HepG2 (cell line): Measurements from ENCODE around the gene ZNF276. TPM values are rescaled to one million over a fixed set of nuclear protein-coding genes. Genes with fewer than 3 reads are reported as not detected.
A peak's percentile ranks its signal among the peaks of the same experiment; 100 is the strongest.

ENCODE experiments used
- ATF7 ChIP-seq, 2 experiments: fragments of 450-650 bp in 1 of 2; sonication (generic) in 1 of 2; formaldehyde crosslinking in 1 of 2; IDR thresholded peaks; 2 replicates each; pipeline versions ENCODE4 v1.4.0 to v1.6.1; 2016 to 2020; ENCODE audit warnings: antibody characterized with exemption in 1 of 2, mild to moderate bottlenecking in 1 of 2, missing genetic modification reagents in 1 of 2
- FOXO1 ChIP-seq: sonication (generic); formaldehyde crosslinking; IDR thresholded peaks from 2 replicates; pipeline ENCODE4 v1.4.0; 2020; ENCODE audit warnings: missing genetic modification reagents
- HDAC6 ChIP-seq: fragments of 200-600 bp; sonication (generic); IDR thresholded peaks from 2 replicates; pipeline ENCODE4 v1.7.0; 2017; ENCODE audit warnings: mild to moderate bottlenecking, antibody characterized with exemption, low read length, low read depth
- HOXA5 ChIP-seq: sonication (generic); formaldehyde crosslinking; IDR thresholded peaks from 2 replicates; pipeline ENCODE4 v1.4.0; 2020; ENCODE audit warnings: missing genetic modification reagents
- JUNB ChIP-seq: sonication (generic); formaldehyde crosslinking; IDR thresholded peaks from 2 replicates; pipeline ENCODE4 v1.8.0; 2022; ENCODE audit warnings: missing genetic modification reagents, mild to moderate bottlenecking, borderline replicate concordance
- MIER2 ChIP-seq: IDR thresholded peaks from 2 replicates; pipeline ENCODE4 v1.6.1; 2016; ENCODE audit warnings: missing biosample characterization, missing genetic modification reagents
- MXI1 ChIP-seq: IDR thresholded peaks from 3 replicates; pipeline ENCODE4 v1.6.1; 2012; ENCODE audit warnings: low read depth, low read length, inconsistent platforms, borderline replicate concordance
- ONECUT2 ChIP-seq: sonication (generic); formaldehyde crosslinking; IDR thresholded peaks from 2 replicates; pipeline ENCODE4 v1.4.0; 2020; ENCODE audit warnings: missing genetic modification reagents
- PCBP2 ChIP-seq: fragments of 200-400 bp; formaldehyde crosslinking; optimal IDR thresholded peaks from 2 replicates; pipeline ENCODE3; 2018; ENCODE audit warnings: low read length, low read depth; ENCODE audit not compliant: poor library complexity, severe bottlenecking
- RBM39 ChIP-seq: fragments of 200-400 bp; formaldehyde crosslinking; IDR thresholded peaks from one replicate; pipeline ENCODE4 v1.6.1; 2018; ENCODE audit warnings: antibody characterized with exemption, mild to moderate bottlenecking, low read depth, low read length; ENCODE audit not compliant: poor library complexity, severe bottlenecking
- REXO4 ChIP-seq: sonication (generic); formaldehyde crosslinking; IDR thresholded peaks from 2 replicates; pipeline ENCODE4 v1.8.0; 2022; ENCODE audit warnings: missing genetic modification reagents, mild to moderate bottlenecking, borderline replicate concordance
- SMAD3 ChIP-seq: sonication (generic); formaldehyde crosslinking; IDR thresholded peaks from 2 replicates; pipeline ENCODE4 v1.4.0; 2020; ENCODE audit warnings: missing genetic modification reagents
- SOX5 ChIP-seq: IDR thresholded peaks from 2 replicates; pipeline ENCODE4 v1.6.1; 2016; ENCODE audit warnings: borderline replicate concordance
- TCF7L2 ChIP-seq: IDR thresholded peaks from 2 replicates; pipeline ENCODE4 v1.6.1; 2011; ENCODE audit warnings: mild to moderate bottlenecking, low read depth, low read length, moderate library complexity
- ZFP36 ChIP-seq: fragments of 150-350 bp; IDR thresholded peaks from 2 replicates; pipeline ENCODE4 v1.6.1; 2018; ENCODE audit warnings: borderline replicate concordance, low read length, low read depth; ENCODE audit not compliant: partially characterized antibody
- ZNF136 ChIP-seq: sonication (generic); formaldehyde crosslinking; IDR thresholded peaks from 2 replicates; pipeline ENCODE4 v1.8.1; 2022; ENCODE audit warnings: low read depth, mild to moderate bottlenecking, moderate library complexity, missing genetic modification reagents
- ZNF3 ChIP-seq: IDR thresholded peaks from 2 replicates; pipeline ENCODE4 v1.7.0; 2017; ENCODE audit warnings: inconsistent platforms
- ZNF546 ChIP-seq: sonication (generic); formaldehyde crosslinking; conservative IDR thresholded peaks from 2 replicates; pipeline ENCODE4 v1.8.1; 2023; ENCODE audit warnings: mild to moderate bottlenecking, missing genetic modification reagents
- ZNF678 ChIP-seq: sonication (generic); formaldehyde crosslinking; IDR thresholded peaks from 2 replicates; pipeline ENCODE4 v1.4.0; 2020; ENCODE audit warnings: mild to moderate bottlenecking, missing genetic modification reagents
- ZNF749 ChIP-seq: sonication (generic); formaldehyde crosslinking; IDR thresholded peaks from 2 replicates; pipeline ENCODE4 v1.8.0; 2022; ENCODE audit warnings: mild to moderate bottlenecking, missing genetic modification reagents, moderate library complexity, borderline replicate concordance
- ZNF780A ChIP-seq: sonication (generic); formaldehyde crosslinking; IDR thresholded peaks from 2 replicates; pipeline ENCODE4 v1.8.0; 2022; ENCODE audit warnings: mild to moderate bottlenecking, missing genetic modification reagents, moderate library complexity
- polyA plus RNA-seq, 8 experiments: library from polyadenylated mRNA; depleted of rRNA in 3 of 8; stranded (reverse) in 7 of 8; unstranded in 1 of 8; fragments of >200 nt; fragmentation: Illumina TruSeq in 4 of 8; extraction: Trizol in 4 of 8; gene quantifications; 2 replicates each; pipeline versions ENCODE4 v1.2.1 to v1.2.3, GENCODE V29; 2011 to 2016; ENCODE audit warnings: low read depth in 4 of 8, missing spikeins in 1 of 8, mixed read lengths in 1 of 8; ENCODE audit not compliant: insufficient read depth in 1 of 8
- total RNA-seq, 5 experiments: library from RNA; depleted of rRNA; stranded (reverse); fragments of >200 nt; fragmentation: Illumina TruSeq; extraction: Trizol; gene quantifications; 2 replicates each; pipeline ENCODE4 v1.2.3, GENCODE V29; 2016; ENCODE audit warnings: low read depth in 1 of 5
- TF ChIP-seq, protein P1 (sequence below): sonication (generic); formaldehyde crosslinking; IDR thresholded peaks from 2 replicates; pipeline ENCODE4 v1.5.0; 2020; ENCODE audit warnings: missing genetic modification reagents
- TF ChIP-seq, protein P2 (sequence below): IDR thresholded peaks from 2 replicates; pipeline ENCODE4 v1.6.1; 2016; ENCODE audit warnings: mild to moderate bottlenecking
- TF ChIP-seq, protein P3 (sequence below): sonication (generic); formaldehyde crosslinking; IDR thresholded peaks from 2 replicates; pipeline ENCODE4 v1.5.0; 2020; ENCODE audit warnings: missing genetic modification reagents, mild to moderate bottlenecking, borderline replicate concordance
- TF ChIP-seq, protein P4 (sequence below): sonication (generic); formaldehyde crosslinking; IDR thresholded peaks from 2 replicates; pipeline ENCODE4 v1.4.0; 2020; ENCODE audit warnings: missing genetic modification reagents

The ZNF276 gene
- total and polyA plus RNA-seq, 2 of the 13 experiments (the other 11 are each of a cell fraction or from before 2014, with no cell fraction given), result 17.7 to 18.0 TPM

DNA sequence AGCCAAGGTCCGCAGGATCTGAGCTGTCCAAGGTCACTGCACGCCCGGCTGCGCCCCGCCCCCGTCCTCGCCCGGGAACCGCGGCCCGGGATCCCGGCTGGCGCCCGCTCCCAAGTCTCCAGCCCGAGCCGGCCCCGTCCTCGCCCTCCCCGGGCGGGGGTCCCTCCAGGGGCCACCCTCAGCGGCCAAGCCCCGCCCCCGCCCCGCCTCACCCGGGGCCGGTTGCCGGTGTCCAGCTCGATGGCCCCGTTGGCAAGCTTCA, 855 bp upstream of the ZNF276 start (continued):
- TF ChIP-seq, protein P1, sequence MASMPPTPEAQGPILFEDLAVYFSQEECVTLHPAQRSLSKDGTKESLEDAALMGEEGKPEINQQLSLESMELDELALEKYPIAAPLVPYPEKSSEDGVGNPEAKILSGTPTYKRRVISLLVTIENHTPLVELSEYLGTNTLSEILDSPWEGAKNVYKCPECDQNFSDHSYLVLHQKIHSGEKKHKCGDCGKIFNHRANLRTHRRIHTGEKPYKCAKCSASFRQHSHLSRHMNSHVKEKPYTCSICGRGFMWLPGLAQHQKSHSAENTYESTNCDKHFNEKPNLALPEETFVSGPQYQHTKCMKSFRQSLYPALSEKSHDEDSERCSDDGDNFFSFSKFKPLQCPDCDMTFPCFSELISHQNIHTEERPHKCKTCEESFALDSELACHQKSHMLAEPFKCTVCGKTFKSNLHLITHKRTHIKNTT (CRISPR knock-in tag), result no peak
- TF ChIP-seq ZNF678 (CRISPR knock-in tag) (no peak), RBM39 (no peak), TCF7L2 (no peak), HDAC6 (no peak), FOXO1 (no peak), ZNF3 (CRISPR knock-in tag) (no peak), ZNF546 (CRISPR knock-in tag) (0 out of 2 replicates have a peak, but pooled peaks have one; percentile 84), REXO4 (CRISPR knock-in tag) (0 out of 2 replicates have a peak, but pooled peaks have one; percentile 44), MIER2 (CRISPR knock-in tag) (no peak), ONECUT2 (CRISPR knock-in tag) (no peak), SMAD3 (CRISPR knock-in tag) (0 out of 2 replicates have a peak, but pooled peaks have one; percentile 47), ATF7 (IDR thresholded peaks at IDR 0.05) (no peak), ATF7 (CRISPR knock-in tag; IDR thresholded peaks at IDR 0.05) (no peak), JUNB (CRISPR knock-in tag) (no peak), HOXA5 (peak; percentile 5; the same call in 1 of the 2 replicates), ZNF136 (peak; percentile 62; the same call in 1 of the 2 replicates), MXI1 (peak; percentile 7; the same call in 1 of the 3 replicates), ZNF749 (no peak), ZNF780A (CRISPR knock-in tag) (no peak), SOX5 (CRISPR knock-in tag) (no peak), PCBP2 (no peak), ZFP36 (no peak)
- TF ChIP-seq, protein P2, sequence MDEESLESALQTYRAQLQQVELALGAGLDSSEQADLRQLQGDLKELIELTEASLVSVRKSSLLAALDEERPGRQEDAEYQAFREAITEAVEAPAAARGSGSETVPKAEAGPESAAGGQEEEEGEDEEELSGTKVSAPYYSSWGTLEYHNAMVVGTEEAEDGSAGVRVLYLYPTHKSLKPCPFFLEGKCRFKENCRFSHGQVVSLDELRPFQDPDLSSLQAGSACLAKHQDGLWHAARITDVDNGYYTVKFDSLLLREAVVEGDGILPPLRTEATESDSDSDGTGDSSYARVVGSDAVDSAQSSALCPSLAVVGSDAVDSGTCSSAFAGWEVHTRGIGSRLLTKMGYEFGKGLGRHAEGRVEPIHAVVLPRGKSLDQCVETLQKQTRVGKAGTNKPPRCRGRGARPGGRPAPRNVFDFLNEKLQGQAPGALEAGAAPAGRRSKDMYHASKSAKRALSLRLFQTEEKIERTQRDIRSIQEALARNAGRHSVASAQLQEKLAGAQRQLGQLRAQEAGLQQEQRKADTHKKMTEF (CRISPR knock-in tag), result 0 out of 2 replicates have a peak, but pooled peaks have one; percentile 25
- TF ChIP-seq, protein P3, sequence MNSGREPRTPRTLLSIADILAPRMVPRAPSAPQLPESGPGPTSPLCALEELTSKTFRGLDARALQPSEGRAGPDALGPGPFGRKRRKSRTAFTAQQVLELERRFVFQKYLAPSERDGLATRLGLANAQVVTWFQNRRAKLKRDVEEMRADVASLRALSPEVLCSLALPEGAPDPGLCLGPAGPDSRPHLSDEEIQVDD, result no peak
- TF ChIP-seq, protein P4, sequence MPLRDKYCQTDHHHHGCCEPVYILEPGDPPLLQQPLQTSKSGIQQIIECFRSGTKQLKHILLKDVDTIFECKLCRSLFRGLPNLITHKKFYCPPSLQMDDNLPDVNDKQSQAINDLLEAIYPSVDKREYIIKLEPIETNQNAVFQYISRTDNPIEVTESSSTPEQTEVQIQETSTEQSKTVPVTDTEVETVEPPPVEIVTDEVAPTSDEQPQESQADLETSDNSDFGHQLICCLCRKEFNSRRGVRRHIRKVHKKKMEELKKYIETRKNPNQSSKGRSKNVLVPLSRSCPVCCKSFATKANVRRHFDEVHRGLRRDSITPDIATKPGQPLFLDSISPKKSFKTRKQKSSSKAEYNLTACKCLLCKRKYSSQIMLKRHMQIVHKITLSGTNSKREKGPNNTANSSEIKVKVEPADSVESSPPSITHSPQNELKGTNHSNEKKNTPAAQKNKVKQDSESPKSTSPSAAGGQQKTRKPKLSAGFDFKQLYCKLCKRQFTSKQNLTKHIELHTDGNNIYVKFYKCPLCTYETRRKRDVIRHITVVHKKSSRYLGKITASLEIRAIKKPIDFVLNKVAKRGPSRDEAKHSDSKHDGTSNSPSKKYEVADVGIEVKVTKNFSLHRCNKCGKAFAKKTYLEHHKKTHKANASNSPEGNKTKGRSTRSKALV, result peak; percentile 20; the same call in 1 of the 2 replicates
